GM18505 (cell line): ENCODE measurements around the gene OR52N2.

Source experiments
- ATAC-seq: cut with Tn5 transposase; IDR thresholded peaks from one replicate; pipeline ENCODE4 v1.9.1; 2021; ENCODE audit not compliant: unreplicated experiment
- POLR2A ChIP-seq: IDR thresholded peaks from 4 replicates; pipeline ENCODE4 v1.6.1; 2011; ENCODE audit warnings: borderline replicate concordance; ENCODE audit not compliant: insufficient read depth, insufficient read length; ENCODE audit errors: extremely low read depth

Gene OR52N2

GRCh38 chr11:5808500-5809121 lies at the start of gene OR52N2:
Gene OR52N2 (plus strand): TSS chr11:5808924. CDS start chr11:5820336, 11,412 bp downstream.
- ATAC-seq: peak; percentile 89
- TF ChIP-seq POLR2A: no peak

GRCh38 chr11:5767056-5767455 lies 41.7 kb upstream of the OR52N2 start:
- no peak for ATAC-seq
- TF ChIP-seq POLR2A: no peak

- TF ChIP-seq POLR2A: no peak
- ATAC-seq: no peak
Measured at GRCh38 chr11:5783255-5783654, 25.5 kb upstream of the OR52N2 start, which contains the start of gene OR52N5. Gene OR52N5 (minus strand): TSS chr11:5783355. CDS start chr11:5778634, 4,721 bp downstream.

GRCh38 chr11:5791165-5791564 lies 17.6 kb upstream of the OR52N2 start, which contains the start of gene OR52N1:
Gene OR52N1 (minus strand): TSS chr11:5791265. CDS start chr11:5788816, 2,449 bp downstream.
- TF ChIP-seq POLR2A: no peak
- no peak for ATAC-seq

- TF ChIP-seq POLR2A: no peak
- ATAC-seq: no peak
Measured at GRCh38 chr11:5796541-5796940, 12.2 kb upstream of the OR52N2 start.

GRCh38 chr11:5803982-5804381 lies 4.7 kb upstream of the OR52N2 start:
- no peak for ATAC-seq
- no peak for TF ChIP-seq POLR2A

GRCh38 chr11:5807580-5807979 lies 1.1 kb upstream of the OR52N2 start:
- no peak for ATAC-seq

GRCh38 chr11:5809122-5809519 lies 397 bp downstream of the OR52N2 start:
- ATAC-seq: peak; percentile 34
- TF ChIP-seq POLR2A: no peak

More at GRCh38 chr11:5807580-5807979, 1.1 kb upstream of the OR52N2 start:
- no peak for TF ChIP-seq POLR2A

GRCh38 chr11:5809905-5810795 lies 1.4 kb downstream of the OR52N2 start:
- TF ChIP-seq POLR2A: no peak
- no peak for ATAC-seq

GRCh38 chr11:5815534-5815933 lies 6.8 kb downstream of the OR52N2 start:
- no peak for TF ChIP-seq POLR2A
- ATAC-seq: no peak

- ATAC-seq: peak; percentile 53
- TF ChIP-seq POLR2A: no peak
Measured at GRCh38 chr11:5818245-5818886, 9.6 kb downstream of the OR52N2 start.

GRCh38 chr11:5831196-5831829 lies 22.6 kb downstream of the OR52N2 start:
- no peak for ATAC-seq
- no peak for TF ChIP-seq POLR2A

GRCh38 chr11:5833446-5833845 lies 24.7 kb downstream of the OR52N2 start:
- no peak for TF ChIP-seq POLR2A
- no peak for ATAC-seq
